H1 (cell line): ENCODE measurements around the gene RAP2B. TPM values are rescaled to one million over a fixed set of nuclear protein-coding genes. Genes with fewer than 3 reads are reported as not detected.

Source experiments
- ATF3 ChIP-seq: IDR thresholded peaks from 2 replicates; pipeline ENCODE4 v1.6.1; 2011; ENCODE audit warnings: low read depth, mild to moderate bottlenecking, low read length; ENCODE audit not compliant: insufficient read depth
- CHD7 ChIP-seq: fragments of 300-600 bp; sonication (generic); IDR thresholded peaks from 2 replicates; pipeline ENCODE4 v1.7.1; 2012; ENCODE audit warnings: low read length, moderate library complexity, mild to moderate bottlenecking, inconsistent platforms; ENCODE audit not compliant: insufficient replicate concordance
- HDAC2 ChIP-seq, 2 experiments: fragments of 300-600 bp in 1 of 2; sonication (generic) in 1 of 2; IDR thresholded peaks; 2 replicates each; pipeline ENCODE4 v1.6.1; 2011 to 2012; ENCODE audit warnings: low read depth in 2 of 2, low read length in 2 of 2, mild to moderate bottlenecking in 2 of 2, moderate library complexity in 2 of 2, borderline replicate concordance in 1 of 2, inconsistent platforms in 1 of 2
- JUN ChIP-seq: IDR thresholded peaks from 2 replicates; pipeline ENCODE4 v1.6.1; 2011; ENCODE audit warnings: low read depth, mild to moderate bottlenecking, improper control_type of control experiment, low read length
- MAFK ChIP-seq: IDR thresholded peaks from 2 replicates; pipeline ENCODE4 v1.6.1; 2012; ENCODE audit warnings: low read depth, mild to moderate bottlenecking, improper control_type of control experiment, low read length
- PHF8 ChIP-seq: fragments of 200-600 bp; sonication (generic); conservative IDR thresholded peaks from 2 replicates; pipeline ENCODE4 v1.7.1; 2012; ENCODE audit warnings: low read depth, mild to moderate bottlenecking, inconsistent platforms, low read length, moderate library complexity
- RXRA ChIP-seq: IDR thresholded peaks from 2 replicates; pipeline ENCODE4 v1.6.1; 2011; ENCODE audit warnings: low read depth, mild to moderate bottlenecking, low read length, moderate library complexity; ENCODE audit not compliant: insufficient read depth
- SIRT6 ChIP-seq: IDR thresholded peaks from one replicate; pipeline ENCODE4 v1.7.1; 2012; ENCODE audit warnings: low read length, inconsistent platforms
- SP4 ChIP-seq: IDR thresholded peaks from 2 replicates; pipeline ENCODE4 v1.6.1; 2012; ENCODE audit warnings: low read length, inconsistent platforms
- YY1 ChIP-seq: IDR thresholded peaks from 2 replicates; pipeline ENCODE4 v1.6.1; 2011; ENCODE audit warnings: low read depth, mild to moderate bottlenecking, low read length
- polyA plus RNA-seq, 7 experiments: library from polyadenylated mRNA; depleted of rRNA in 3 of 7; stranded (reverse) in 5 of 7; unstranded in 2 of 7; fragments of >200 nt in 5 of 7; fragments of 200-250 nt in 2 of 7; gene quantifications; 1 replicate in 5 of 7; 2 replicates in 1 of 7; 4 replicates in 1 of 7; pipeline versions ENCODE4 v1.2.1 to v1.2.3, GENCODE V29; 2011 to 2013; ENCODE audit warnings: missing spikeins in 2 of 7, mixed read lengths in 2 of 7
- total RNA-seq: library from RNA; stranded (reverse); fragmentation: NEBNext Ultra II Directional; extraction: Animal tissue kit (Norgen Biotek cat#: 25700); gene quantifications from 2 replicates; pipeline ENCODE4 v1.2.1, GENCODE V29; 2021

Gene RAP2B
- total and polyA plus RNA-seq, 2 of the 8 experiments (the other 6 are each of a cell fraction or from before 2014, with no cell fraction given): 7.5 to 20.3 TPM

GRCh38 chr3:153161138-153161713 is 800 bp upstream of the RAP2B start (continued):
- TF ChIP-seq RXRA: no peak
- TF ChIP-seq JUN: no peak
- TF ChIP-seq YY1: peak; percentile 19; the same call in 1 of the 2 replicates
- no peak for TF ChIP-seq SIRT6
- no peak for TF ChIP-seq CHD7
- TF ChIP-seq MAFK: no peak
- TF ChIP-seq ATF3: no peak
- 0 out of 4 replicates have a peak, but pooled peaks have one; percentile 3 to 15 for TF ChIP-seq HDAC2 (IDR thresholded peaks at IDR 0.05; ENCODE audit: borderline replicate concordance in 1 of 2, low read depth in 2 of 2, low read length in 2 of 2)
- TF ChIP-seq SP4: 0 out of 2 replicates have a peak, but pooled peaks have one; percentile 21
- TF ChIP-seq PHF8: peak; percentile 12; the same call in 1 of the 2 replicates
